ENCODE data around the gene KRTAP2-1.

DNA sequence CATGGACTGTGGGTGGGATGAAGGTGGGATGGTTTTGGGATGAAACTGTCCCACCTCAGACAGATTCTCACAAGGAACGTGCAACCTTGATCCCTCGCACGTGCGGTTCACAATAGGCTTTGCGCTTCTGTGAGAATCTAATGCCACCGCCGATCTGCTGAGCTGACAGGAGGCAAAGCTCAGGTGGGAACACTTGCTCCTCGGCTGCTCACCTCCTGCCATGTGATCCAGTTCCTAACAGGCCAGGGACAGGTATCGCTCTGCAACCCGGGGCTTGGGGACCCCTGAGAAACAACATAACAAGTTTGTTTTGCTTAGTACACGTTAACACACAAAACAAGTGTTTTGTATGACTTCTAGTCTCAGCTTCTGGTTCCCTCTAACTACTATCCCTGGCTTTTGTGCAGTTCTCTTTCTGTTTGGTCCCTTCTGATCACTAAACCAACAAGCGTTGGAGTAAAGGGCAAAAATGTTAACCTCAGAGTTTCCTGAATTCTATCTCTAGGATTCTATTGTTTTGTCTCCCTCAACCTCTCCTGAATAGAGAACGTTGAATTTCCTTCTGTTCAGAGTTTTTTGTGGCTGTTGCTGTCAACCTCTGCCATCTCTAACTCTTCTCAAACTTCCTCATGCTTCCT, 30.4 kb downstream of the KRTAP2-1 start:
- TF ChIP-seq, protein P1, sequence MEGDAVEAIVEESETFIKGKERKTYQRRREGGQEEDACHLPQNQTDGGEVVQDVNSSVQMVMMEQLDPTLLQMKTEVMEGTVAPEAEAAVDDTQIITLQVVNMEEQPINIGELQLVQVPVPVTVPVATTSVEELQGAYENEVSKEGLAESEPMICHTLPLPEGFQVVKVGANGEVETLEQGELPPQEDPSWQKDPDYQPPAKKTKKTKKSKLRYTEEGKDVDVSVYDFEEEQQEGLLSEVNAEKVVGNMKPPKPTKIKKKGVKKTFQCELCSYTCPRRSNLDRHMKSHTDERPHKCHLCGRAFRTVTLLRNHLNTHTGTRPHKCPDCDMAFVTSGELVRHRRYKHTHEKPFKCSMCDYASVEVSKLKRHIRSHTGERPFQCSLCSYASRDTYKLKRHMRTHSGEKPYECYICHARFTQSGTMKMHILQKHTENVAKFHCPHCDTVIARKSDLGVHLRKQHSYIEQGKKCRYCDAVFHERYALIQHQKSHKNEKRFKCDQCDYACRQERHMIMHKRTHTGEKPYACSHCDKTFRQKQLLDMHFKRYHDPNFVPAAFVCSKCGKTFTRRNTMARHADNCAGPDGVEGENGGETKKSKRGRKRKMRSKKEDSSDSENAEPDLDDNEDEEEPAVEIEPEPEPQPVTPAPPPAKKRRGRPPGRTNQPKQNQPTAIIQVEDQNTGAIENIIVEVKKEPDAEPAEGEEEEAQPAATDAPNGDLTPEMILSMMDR (IDR thresholded peaks at IDR 0.05 in 4 of 5, conservative IDR thresholded peaks at IDR 0.05 in 1 of 5): no peak
- TF ChIP-seq POLR2A (IDR thresholded peaks at IDR 0.05): no peak

Measured in gastrocnemius medialis (tissue), 4 donors.